Loucy (cell line): ENCODE results near the gene BRD1.

ENCODE experiments used
- CTCF ChIP-seq: fragments of 200-600 bp; sonication (generic); conservative IDR thresholded peaks from 2 replicates; pipeline ENCODE4 v1.5.1; 2014; ENCODE audit warnings: mild to moderate bottlenecking, antibody characterized with exemption, low read length
- EZH2phosphoT487 ChIP-seq: fragments of 200-600 bp; IDR thresholded peaks from 2 replicates; pipeline ENCODE4 v1.6.1; 2018; ENCODE audit warnings: antibody characterized with exemption, mild to moderate bottlenecking, moderate library complexity, borderline replicate concordance

GRCh38 chr22:49774499-49775151 is 53.0 kb downstream of the BRD1 start:
- no peak for TF ChIP-seq CTCF
- no peak for TF ChIP-seq EZH2phosphoT487
